ENCODE data around the gene IKZF3. TPM values are rescaled to one million over a fixed set of nuclear protein-coding genes. Genes with fewer than 3 reads are reported as not detected.
A peak's percentile ranks its signal among the peaks of the same experiment; 100 is the strongest.

IKZF3 gene
- total and polyA plus RNA-seq, 10 of the 15 experiments (the other 5 are each of a cell fraction or from before 2014, with no cell fraction given) = 5.5 to 98.2 (median 47.6) TPM

GRCh38 chr17:39867084-39867879 is 3.2 kb upstream of the IKZF3 start (continued):
- TF ChIP-seq IRF5 (IDR thresholded peaks at IDR 0.05; ENCODE audit: borderline replicate concordance) (no peak), NR2F1 (conservative IDR thresholded peaks at IDR 0.05) (no peak; the same call in none of the 2 replicates), CBX5 (IDR thresholded peaks at IDR 0.05; ENCODE audit: low read depth) (0 out of 2 replicates have a peak, but pooled peaks have one; percentile 47), SKIL (IDR thresholded peaks at IDR 0.05; ENCODE audit: low read depth, poor library complexity, severe bottlenecking) (peak; percentile 98), MYB (IDR thresholded peaks at IDR 0.05; ENCODE audit: borderline replicate concordance, low read depth, low read length) (0 out of 2 replicates have a peak, but pooled peaks have one; percentile 31), IKZF1 (conservative IDR thresholded peaks at IDR 0.05) (peak; percentile 9)
